Panc1 (cell line): ENCODE results near the gene GJB4.

ENCODE experiments used
- CTCF ChIP-seq: fragments of 450-650 bp; IDR thresholded peaks from 2 replicates; pipeline ENCODE4 v1.5.1; 2017; ENCODE audit warnings: mild to moderate bottlenecking
- POLR2AphosphoS5 ChIP-seq: IDR thresholded peaks from 2 replicates; pipeline ENCODE4 v1.6.1; 2012; ENCODE audit warnings: mild to moderate bottlenecking, low read depth, low read length, moderate library complexity
- REST ChIP-seq, 2 experiments: IDR thresholded peaks; 2 replicates each; pipeline ENCODE4 v1.6.1; 2011 to 2012; ENCODE audit warnings: low read depth in 2 of 2, control low read depth in 1 of 2, low read length in 1 of 2, mild to moderate bottlenecking in 1 of 2, moderate library complexity in 1 of 2; ENCODE audit not compliant: insufficient read depth in 1 of 2

GRCh38 chr1:34710812-34711211 lies 48.7 kb upstream of the GJB4 start:
- no peak for TF ChIP-seq CTCF
- TF ChIP-seq REST (IDR thresholded peaks at IDR 0.05; ENCODE audit: insufficient read depth in 1 of 2, low read depth in 2 of 2, low read length in 1 of 2): no peak
- no peak for TF ChIP-seq POLR2AphosphoS5
